VCaP (cell line): ENCODE data around the gene PLXNC1.

ENCODE experiments used
- H3K27ac ChIP-seq: fragments of 450-650 bp; 2 replicates; pipeline ENCODE4 v1.5.1; 2017
- TF ChIP-seq, protein P1 (sequence below): fragments of 450-650 bp; conservative IDR thresholded peaks from 2 replicates; pipeline ENCODE4 v1.5.1; 2017; ENCODE audit warnings: mild to moderate bottlenecking, moderate library complexity

Gene PLXNC1

GRCh38 chr12:94163850-94164249, 15.5 kb downstream of the PLXNC1 start:
- TF ChIP-seq, protein P1, sequence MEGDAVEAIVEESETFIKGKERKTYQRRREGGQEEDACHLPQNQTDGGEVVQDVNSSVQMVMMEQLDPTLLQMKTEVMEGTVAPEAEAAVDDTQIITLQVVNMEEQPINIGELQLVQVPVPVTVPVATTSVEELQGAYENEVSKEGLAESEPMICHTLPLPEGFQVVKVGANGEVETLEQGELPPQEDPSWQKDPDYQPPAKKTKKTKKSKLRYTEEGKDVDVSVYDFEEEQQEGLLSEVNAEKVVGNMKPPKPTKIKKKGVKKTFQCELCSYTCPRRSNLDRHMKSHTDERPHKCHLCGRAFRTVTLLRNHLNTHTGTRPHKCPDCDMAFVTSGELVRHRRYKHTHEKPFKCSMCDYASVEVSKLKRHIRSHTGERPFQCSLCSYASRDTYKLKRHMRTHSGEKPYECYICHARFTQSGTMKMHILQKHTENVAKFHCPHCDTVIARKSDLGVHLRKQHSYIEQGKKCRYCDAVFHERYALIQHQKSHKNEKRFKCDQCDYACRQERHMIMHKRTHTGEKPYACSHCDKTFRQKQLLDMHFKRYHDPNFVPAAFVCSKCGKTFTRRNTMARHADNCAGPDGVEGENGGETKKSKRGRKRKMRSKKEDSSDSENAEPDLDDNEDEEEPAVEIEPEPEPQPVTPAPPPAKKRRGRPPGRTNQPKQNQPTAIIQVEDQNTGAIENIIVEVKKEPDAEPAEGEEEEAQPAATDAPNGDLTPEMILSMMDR, result no peak

DNA sequence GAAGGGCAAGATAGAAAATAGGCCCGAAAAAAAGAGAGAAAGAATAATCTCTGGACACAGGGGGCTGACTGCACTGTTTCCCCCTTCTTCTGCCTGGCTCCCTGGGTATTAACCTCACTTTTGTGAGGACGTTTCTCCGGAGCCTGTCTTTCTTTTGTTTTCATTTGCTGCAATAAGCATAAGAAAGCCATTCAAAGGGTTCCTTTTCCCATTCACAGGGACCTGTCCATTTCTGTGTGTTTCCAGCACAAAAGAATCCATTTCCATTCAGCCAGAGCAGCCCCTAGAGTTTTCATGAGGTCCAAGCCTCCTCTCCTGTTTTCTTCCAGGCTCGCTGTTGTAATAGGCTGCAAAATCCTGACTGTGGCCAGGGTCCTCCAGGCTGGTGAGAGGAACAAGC, 16.8 kb downstream of the PLXNC1 start:
- TF ChIP-seq, protein P1, result no peak
- H3K27ac ChIP-seq, result no peak overlapping the region

More at GRCh38 chr12:94163850-94164249, 15.5 kb downstream of the PLXNC1 start:
- no peak overlapping the region for H3K27ac ChIP-seq

GRCh38 chr12:94165670-94166364, 17.4 kb downstream of the PLXNC1 start:
- no peak overlapping the region for H3K27ac ChIP-seq
- TF ChIP-seq, protein P1, result no peak

DNA sequence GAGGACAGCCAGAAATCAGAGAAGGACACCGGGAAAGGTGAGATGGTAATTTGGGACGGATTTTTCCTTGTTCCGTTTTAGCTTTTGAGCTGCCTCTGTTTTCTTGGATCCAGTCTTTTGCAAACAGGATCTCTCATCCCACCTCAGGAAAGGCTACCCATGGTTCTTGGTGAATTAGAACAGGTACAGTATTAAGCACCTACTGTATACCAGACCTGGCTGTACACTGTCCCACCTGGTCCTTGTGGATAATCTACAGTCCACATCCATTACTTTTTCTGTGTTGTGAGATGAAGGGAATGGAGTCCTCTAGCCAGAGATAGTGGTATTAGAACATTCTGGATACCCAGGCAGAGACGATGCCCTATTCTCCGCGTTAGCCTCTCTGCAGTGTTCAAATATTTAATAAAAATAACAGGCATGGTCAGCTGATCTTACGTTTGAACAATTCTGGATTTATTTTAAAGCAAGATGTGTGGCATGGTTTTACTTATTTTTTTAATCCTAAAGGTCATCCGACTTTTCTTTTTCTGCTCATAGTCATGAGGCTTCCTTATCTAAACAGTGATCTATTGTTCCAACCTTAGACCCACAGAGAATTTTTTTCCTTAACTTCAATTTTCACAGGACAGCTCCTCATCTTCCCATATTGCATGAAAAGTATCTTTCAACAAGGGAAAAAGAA, 18.8 kb downstream of the PLXNC1 start:
- TF ChIP-seq, protein P1, result no peak
- H3K27ac ChIP-seq, result no peak overlapping the region

GRCh38 chr12:94167756-94168416, 19.5 kb downstream of the PLXNC1 start:
- H3K27ac ChIP-seq, result no peak overlapping the region
- TF ChIP-seq, protein P1, result no peak

DNA sequence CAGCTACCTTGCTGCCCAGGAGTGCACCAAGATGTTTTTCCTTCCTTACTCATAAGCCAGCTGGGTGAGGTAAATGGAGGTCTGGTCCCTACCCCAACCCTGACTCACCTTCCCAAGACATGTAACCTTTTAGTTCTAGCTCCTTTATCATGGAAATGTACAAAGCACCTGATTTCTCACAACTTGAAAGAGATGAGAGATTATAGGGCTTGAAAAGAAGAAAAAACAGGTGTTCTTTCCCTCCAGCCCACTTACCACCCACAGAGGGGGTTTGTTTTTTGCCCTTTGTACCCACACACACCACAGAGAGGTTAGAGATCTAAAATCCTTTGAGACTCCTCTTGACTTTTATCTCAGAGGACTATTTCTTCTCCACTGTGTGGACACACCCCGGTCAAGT, 21.1 kb downstream of the PLXNC1 start:
- TF ChIP-seq, protein P1, result no peak
- no peak overlapping the region for H3K27ac ChIP-seq

DNA sequence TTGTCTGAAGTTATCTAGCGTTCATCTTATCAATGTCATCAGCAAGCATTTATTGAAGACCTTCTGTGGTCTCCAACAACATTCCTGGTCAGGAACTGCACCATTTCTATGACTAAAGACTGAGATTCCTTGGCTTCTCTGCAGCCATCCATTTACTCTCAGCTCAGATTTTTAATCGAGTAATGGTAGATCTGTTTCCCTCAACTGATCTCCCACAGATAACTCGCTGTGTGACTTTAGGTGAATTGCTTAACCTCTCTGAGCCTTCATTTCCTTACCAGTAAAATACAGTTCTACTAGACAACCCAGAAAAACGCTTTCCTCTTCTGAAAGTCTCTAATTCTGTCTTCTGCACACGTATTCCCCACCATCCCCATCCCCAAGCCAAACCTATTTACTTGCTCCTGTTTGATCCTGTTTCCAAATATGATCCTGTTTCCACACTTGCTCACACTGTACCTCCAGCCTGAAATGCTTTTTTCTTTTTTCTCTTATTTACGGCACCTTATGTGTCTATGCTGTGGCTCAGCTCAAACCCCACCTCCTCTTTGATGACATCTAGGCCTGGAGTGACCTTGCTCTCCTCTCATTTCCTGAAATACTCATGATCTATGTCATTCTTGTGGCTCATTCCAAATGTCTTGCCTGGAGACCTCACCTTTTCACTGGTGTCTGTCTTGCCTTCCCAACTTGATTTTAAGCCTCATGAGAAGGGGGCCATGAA, 21.8 kb downstream of the PLXNC1 start:
- no peak overlapping the region for H3K27ac ChIP-seq
- TF ChIP-seq, protein P1, result no peak
